Measurements from ENCODE around the gene TMEM176B.

- TF ChIP-seq CTCF (conservative IDR thresholded peaks at IDR 0.05) (no peak), ZFX (IDR thresholded peaks at IDR 0.05) (no peak)
Observed at GRCh38 chr7:150826061-150826849, 26.1 kb upstream of the TMEM176B start.

Measured in C4-2B (cell line).